ENCODE data around the gene CNR1.

The CNR1 gene

GRCh38 chr6:88167352-88167937, 1.3 kb upstream of the CNR1 start:
- peak; percentile 13 for TF ChIP-seq CTCF (IDR thresholded peaks at IDR 0.05; ENCODE audit: insufficient read depth, low read length, poor library complexity, severe bottlenecking)
- peak; percentile 55 for DNase-seq (ENCODE audit: extremely low read depth, insufficient read length)
- peak overlapping the region; percentile 77 for H3K4me3 ChIP-seq (replicated peaks; ENCODE audit: low read depth, low read length)
- H3K36me3 ChIP-seq (ENCODE audit: control insufficient read depth, insufficient read depth, low read length) = no peaks in the 10 kb centered on the region
- no peaks in the 10 kb centered on the region for H3K27me3 ChIP-seq (replicated peaks; ENCODE audit: control insufficient read depth, insufficient read depth, low read length)

- Histone ChIP-seq H3K27me3 (replicated peaks; ENCODE audit: control insufficient read depth, insufficient read depth, low read length) (no peaks in the 10 kb centered on the region), H3K4me3 (replicated peaks; ENCODE audit: low read depth, low read length) (peak overlapping the region; percentile 77), H3K36me3 (ENCODE audit: control insufficient read depth, insufficient read depth, low read length) (no peaks in the 10 kb centered on the region)
- peak; percentile 77 for DNase-seq (ENCODE audit: extremely low read depth, insufficient read length)
- TF ChIP-seq CTCF (IDR thresholded peaks at IDR 0.05; ENCODE audit: insufficient read depth, low read length, poor library complexity, severe bottlenecking) = no peak
Measured at GRCh38 chr6:88166493-88167351, 575 bp upstream of the CNR1 start.

- peak overlapping the region; percentile 77 for H3K4me3 ChIP-seq (replicated peaks; ENCODE audit: low read depth, low read length)
- no peaks in the 10 kb centered on the region for H3K27me3 ChIP-seq (replicated peaks; ENCODE audit: control insufficient read depth, insufficient read depth, low read length)
- H3K36me3 ChIP-seq (ENCODE audit: control insufficient read depth, insufficient read depth, low read length) = no peaks in the 10 kb centered on the region
- no peak for DNase-seq (ENCODE audit: extremely low read depth, insufficient read length)
- TF ChIP-seq CTCF (IDR thresholded peaks at IDR 0.05; ENCODE audit: insufficient read depth, low read length, poor library complexity, severe bottlenecking) = no peak
Measured at GRCh38 chr6:88165087-88165843, 882 bp downstream of the CNR1 start.

- no peaks in the 10 kb centered on the region for H3K36me3 ChIP-seq (ENCODE audit: control insufficient read depth, insufficient read depth, low read length)
- no peak for DNase-seq (ENCODE audit: extremely low read depth, insufficient read length)
- H3K4me3 ChIP-seq (replicated peaks; ENCODE audit: low read depth, low read length) = peak overlapping the region; percentile 77
- H3K27me3 ChIP-seq (replicated peaks; ENCODE audit: control insufficient read depth, insufficient read depth, low read length) = no peaks in the 10 kb centered on the region
- TF ChIP-seq CTCF (IDR thresholded peaks at IDR 0.05; ENCODE audit: insufficient read depth, low read length, poor library complexity, severe bottlenecking) = no peak
Measured at GRCh38 chr6:88164061-88164460, 2.1 kb downstream of the CNR1 start.

- H3K27me3 ChIP-seq (replicated peaks; ENCODE audit: control insufficient read depth, insufficient read depth, low read length) = no peaks in the 10 kb centered on the region
- TF ChIP-seq CTCF (IDR thresholded peaks at IDR 0.05; ENCODE audit: insufficient read depth, low read length, poor library complexity, severe bottlenecking) = no peak
- H3K36me3 ChIP-seq (ENCODE audit: control insufficient read depth, insufficient read depth, low read length) = no peaks in the 10 kb centered on the region
- H3K4me3 ChIP-seq (replicated peaks; ENCODE audit: low read depth, low read length) = peak overlapping the region; percentile 77; the same call in 1 of the 2 replicates
- no peak for DNase-seq (ENCODE audit: extremely low read depth, insufficient read length)
Measured at GRCh38 chr6:88163616-88164015, 2.5 kb downstream of the CNR1 start.
